ENCODE data around the gene SGIP1. TPM values are rescaled to one million over a fixed set of nuclear protein-coding genes. Genes with fewer than 3 reads are reported as not detected.

The SGIP1 gene
- total RNA-seq, 2 donors from 2014 or later: 1.3 to 6.2 TPM

DNA sequence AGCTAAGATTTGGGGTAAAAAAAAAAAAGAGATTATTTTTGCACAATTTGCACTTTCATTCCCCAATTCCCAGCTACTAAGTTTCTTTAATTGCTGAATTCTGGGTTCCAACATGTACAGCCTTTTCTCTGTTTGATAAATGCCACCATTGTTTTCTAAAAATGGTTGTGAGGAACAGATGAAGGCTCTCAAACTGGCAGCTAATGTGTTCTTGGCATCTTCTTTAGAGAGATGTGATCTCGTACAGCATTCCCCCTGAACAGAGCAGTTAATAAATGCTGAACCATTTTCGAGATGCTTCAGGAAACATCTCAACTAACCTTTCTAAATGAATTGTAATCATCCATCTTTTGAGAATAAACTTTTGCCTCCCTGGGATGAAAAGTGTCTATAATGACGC is 110.4 kb downstream of the SGIP1 start:
- H3K4me1 ChIP-seq: no peaks in the 10 kb centered on the region
- no peaks in the 10 kb centered on the region for H3K36me3 ChIP-seq
- H3K27me3 ChIP-seq: no peaks in the 10 kb centered on the region
- TF ChIP-seq CTCF (IDR thresholded peaks at IDR 0.05): no peak
- no peak overlapping the region for H3K27ac ChIP-seq
- DNase-seq (ENCODE audit: low spot score): no peak
- no peaks in the 10 kb centered on the region for H3K9me3 ChIP-seq
- no peak overlapping the region for H3K4me3 ChIP-seq

GRCh38 chr1:66648901-66649595 is 115.1 kb downstream of the SGIP1 start:
- Histone ChIP-seq H3K4me3 (no peak overlapping the region), H3K4me1 (no peaks in the 10 kb centered on the region)

GRCh38 chr1:66652556-66652955 is 118.6 kb downstream of the SGIP1 start:
- Histone ChIP-seq H3K9me3 (no peaks in the 10 kb centered on the region), H3K27ac (no peak overlapping the region), H3K36me3 (no peaks in the 10 kb centered on the region), H3K27me3 (no peaks in the 10 kb centered on the region), H3K4me1 (no peaks in the 10 kb centered on the region), H3K4me3 (no peak overlapping the region)
- no peak for TF ChIP-seq CTCF (IDR thresholded peaks at IDR 0.05)
- no peak for DNase-seq (ENCODE audit: low spot score)

More at GRCh38 chr1:66648901-66649595, 115.1 kb downstream of the SGIP1 start:
- Histone ChIP-seq H3K36me3 (no peaks in the 10 kb centered on the region), H3K27me3 (no peaks in the 10 kb centered on the region), H3K27ac (no peak overlapping the region), H3K9me3 (no peaks in the 10 kb centered on the region)
- TF ChIP-seq CTCF (IDR thresholded peaks at IDR 0.05): no peak
- no peak for DNase-seq (ENCODE audit: low spot score)

DNA sequence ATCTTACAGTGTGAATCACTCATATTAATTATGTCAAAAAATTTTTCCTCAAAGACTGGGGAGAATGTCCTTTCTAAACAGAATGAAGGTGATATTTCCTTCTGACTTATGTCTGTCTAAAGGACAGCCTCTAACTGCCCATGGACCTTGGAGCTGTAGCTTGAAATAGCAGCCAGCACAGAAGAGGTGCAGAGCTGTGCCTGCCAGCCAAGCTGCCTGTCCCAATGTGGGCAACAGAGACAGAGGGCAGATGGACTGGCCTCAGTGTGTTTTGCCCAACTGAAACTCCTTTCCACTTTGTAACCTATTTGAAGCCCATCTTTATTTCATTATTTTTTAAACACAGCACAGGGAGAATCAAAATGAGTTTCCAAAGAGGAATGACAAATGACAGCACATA is 120.7 kb downstream of the SGIP1 start:
- no peaks in the 10 kb centered on the region for H3K9me3 ChIP-seq
- H3K36me3 ChIP-seq: no peaks in the 10 kb centered on the region
- no peak for TF ChIP-seq CTCF (IDR thresholded peaks at IDR 0.05)
- H3K27me3 ChIP-seq: no peaks in the 10 kb centered on the region
- no peak overlapping the region for H3K27ac ChIP-seq
- no peak overlapping the region for H3K4me3 ChIP-seq
- no peak for DNase-seq (ENCODE audit: low spot score)
- H3K4me1 ChIP-seq: no peaks in the 10 kb centered on the region

- Histone ChIP-seq H3K9me3 (no peaks in the 10 kb centered on the region), H3K4me1 (peaks cover 0 to 5% of the 10 kb centered on the region in 2 donors), H3K36me3 (no peaks in the 10 kb centered on the region), H3K27ac (no peak overlapping the region), H3K27me3 (no peaks in the 10 kb centered on the region), H3K4me3 (no peak overlapping the region)
- DNase-seq (ENCODE audit: low spot score): no peak
- no peak for TF ChIP-seq CTCF (IDR thresholded peaks at IDR 0.05)
Measured at GRCh38 chr1:66671455-66671854, 137.5 kb downstream of the SGIP1 start.
